NK-92 (cell line): ENCODE data around the gene RNF223.
A peak's percentile ranks its signal among the peaks of the same experiment; 100 is the strongest.

ENCODE experiments used
- DNase-seq: peaks from one replicate; lab custom pipeline; 2025; ENCODE audit not compliant: unreplicated experiment; lab: John Stamatoyannopoulos, UW

Gene RNF223

GRCh38 chr1:1047407-1047806 is 26.7 kb downstream of the RNF223 start:
- no peak for DNase-seq

- DNase-seq = no peak
Observed at GRCh38 chr1:1046767-1047166, 27.3 kb downstream of the RNF223 start.

DNA sequence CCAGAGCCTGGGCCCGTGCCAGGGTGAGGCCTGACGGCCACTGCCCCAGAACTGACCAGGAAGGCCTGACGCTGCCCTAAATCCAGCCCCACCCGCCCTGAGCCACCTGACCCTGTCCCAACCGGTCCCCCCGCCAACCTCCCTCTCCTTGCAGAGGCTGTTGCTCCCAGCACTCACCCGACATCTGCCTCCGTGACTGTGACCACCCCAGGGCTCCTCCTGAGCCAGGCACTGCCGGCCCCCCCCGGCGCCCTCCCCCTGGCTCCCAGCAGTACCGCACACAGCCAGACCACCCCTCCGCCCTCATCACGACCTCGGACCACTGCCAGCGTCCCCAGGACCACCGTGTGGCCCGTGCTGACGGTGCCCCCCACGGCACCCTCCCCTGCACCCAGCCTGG is 27.9 kb downstream of the RNF223 start:
- no peak for DNase-seq

DNA sequence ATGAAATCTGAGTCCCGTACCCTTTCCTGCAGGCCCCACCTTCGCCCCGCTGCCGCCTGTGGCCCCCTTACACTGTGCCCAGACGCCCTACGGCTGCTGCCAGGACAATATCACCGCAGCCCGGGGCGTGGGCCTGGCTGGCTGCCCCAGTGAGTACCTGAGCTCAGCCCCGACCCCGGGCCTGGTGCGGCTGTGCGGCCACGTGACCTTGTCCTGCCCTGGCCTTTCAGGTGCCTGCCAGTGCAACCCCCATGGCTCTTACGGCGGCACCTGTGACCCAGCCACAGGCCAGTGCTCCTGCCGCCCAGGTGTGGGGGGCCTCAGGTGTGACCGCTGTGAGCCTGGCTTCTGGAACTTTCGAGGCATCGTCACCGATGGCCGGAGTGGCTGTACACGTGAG is 29.0 kb downstream of the RNF223 start:
- DNase-seq = no peak

GRCh38 chr1:1044455-1045078 is 29.5 kb downstream of the RNF223 start:
- DNase-seq = no peak

GRCh38 chr1:1043921-1044320 is 30.2 kb downstream of the RNF223 start:
- DNase-seq = no peak

DNA sequence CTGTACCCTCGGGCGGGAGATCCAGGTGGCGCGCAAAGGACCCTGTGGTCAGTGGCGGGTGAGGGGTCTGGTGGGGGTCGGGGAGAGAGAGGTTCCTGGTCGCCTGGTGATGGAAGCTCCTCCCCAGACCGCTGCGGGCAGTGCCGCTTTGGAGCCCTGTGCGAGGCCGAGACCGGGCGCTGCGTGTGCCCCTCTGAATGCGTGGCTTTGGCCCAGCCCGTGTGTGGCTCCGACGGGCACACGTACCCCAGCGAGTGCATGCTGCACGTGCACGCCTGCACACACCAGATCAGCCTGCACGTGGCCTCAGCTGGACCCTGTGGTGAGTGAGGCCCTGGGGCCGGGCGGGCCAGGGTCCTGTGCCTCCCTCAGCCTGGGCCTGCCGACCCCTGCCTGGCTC is 30.7 kb downstream of the RNF223 start:
- DNase-seq = no peak

GRCh38 chr1:1042835-1043234 is 31.3 kb downstream of the RNF223 start:
- no peak for DNase-seq

- DNase-seq = no peak
Observed at GRCh38 chr1:1041873-1042272, 32.2 kb downstream of the RNF223 start.

DNA sequence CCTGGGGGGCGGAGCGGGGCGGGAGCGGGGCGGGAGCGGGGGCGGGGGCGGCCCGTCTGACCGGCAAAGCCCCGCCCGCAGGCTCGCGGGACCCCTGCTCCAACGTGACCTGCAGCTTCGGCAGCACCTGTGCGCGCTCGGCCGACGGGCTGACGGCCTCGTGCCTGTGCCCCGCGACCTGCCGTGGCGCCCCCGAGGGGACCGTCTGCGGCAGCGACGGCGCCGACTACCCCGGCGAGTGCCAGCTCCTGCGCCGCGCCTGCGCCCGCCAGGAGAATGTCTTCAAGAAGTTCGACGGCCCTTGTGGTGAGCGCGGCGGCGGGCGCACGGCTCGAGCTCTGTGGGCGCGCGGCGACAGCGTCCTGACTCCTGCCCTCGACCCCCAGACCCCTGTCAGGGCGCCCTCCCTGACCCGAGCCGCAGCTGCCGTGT is 33.0 kb downstream of the RNF223 start:
- no peak for DNase-seq

- peak; percentile 24 for DNase-seq
Observed at GRCh38 chr1:1040004-1040991, 33.8 kb downstream of the RNF223 start.

DNA sequence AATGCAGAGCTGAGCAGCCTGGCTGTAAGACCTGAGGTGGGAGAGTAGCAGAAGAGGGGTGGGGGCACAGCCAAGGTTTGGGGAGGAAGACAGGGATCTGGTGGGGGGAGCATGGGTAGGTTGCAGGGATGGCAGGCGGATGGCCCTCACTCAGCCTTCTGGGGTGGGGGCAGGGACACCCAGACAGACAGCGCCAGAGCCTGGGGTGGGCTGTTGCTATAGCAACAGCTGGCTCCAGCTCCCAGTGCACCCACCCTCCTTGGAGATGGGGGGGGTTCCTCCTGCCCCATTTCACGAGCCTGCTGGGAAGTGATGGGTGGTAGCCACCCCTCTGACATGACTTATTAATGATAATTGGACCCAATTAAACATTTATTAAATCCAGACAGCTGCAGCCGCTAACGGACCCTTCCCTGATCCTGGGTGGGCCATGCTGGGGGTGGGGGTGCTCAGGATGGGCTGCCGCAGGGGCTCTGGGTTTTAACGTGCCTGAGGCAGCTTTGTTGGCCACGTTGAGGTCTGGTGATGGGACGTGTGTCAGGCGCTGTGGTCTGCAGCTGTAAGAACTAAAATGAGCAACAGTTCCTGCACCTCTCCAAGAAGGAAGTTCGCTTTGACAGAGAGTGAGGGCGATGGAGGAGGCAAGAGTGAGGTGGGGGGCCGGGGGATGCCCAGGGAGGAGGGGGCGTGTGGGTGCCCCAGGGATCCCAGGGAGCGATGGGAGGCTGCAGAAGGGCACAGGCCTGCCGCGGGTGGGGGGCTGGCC is 34.8 kb downstream of the RNF223 start:
- no peak for DNase-seq

- no peak for DNase-seq
Observed at GRCh38 chr1:1038694-1039093, 35.4 kb downstream of the RNF223 start.

DNA sequence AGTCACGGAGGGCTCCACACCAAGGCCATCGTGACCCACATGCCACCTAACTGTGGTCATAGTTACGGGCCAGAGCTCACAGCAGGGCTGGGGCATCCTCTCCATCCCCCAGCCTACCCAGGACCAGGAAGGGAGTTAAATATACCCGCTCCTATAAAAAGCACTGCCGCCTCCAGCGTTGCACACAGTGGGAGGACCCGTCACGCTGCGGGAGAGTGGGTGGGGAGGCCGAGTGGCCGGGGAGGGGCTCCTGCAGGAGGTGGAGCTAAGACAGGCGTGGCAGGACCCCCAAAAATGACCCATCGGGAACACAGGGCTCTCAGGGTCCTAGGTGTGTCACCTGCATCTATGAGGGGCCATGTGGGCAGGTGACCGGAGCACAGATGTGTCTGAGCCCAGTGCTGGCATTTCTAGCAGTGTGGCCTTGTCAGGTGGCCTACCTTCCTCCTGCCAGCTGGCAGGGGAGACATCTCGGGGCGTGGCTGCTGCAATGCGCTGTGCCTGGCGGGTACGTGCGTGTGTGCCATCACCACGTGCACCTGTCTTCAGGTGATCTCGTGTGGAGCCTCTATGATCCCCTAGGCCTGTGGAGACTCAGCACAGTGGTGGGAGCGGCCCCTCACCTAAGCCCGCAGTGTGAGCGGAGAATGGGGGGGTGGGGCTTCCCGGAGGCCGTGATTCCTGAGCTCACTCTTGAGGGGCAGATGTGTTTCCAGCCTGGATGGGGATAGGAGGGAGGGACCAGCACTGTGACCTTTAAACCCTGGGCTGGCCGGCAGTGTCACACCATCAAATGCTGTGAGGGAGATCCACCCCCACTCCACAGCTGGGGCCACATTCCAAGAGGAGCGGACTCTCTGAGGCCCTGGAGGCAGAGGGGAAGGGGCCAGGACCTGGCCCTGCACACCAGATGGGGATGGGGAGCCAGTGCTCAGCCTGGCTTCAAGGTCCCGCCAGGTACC is 36.5 kb downstream of the RNF223 start:
- DNase-seq = no peak

DNA sequence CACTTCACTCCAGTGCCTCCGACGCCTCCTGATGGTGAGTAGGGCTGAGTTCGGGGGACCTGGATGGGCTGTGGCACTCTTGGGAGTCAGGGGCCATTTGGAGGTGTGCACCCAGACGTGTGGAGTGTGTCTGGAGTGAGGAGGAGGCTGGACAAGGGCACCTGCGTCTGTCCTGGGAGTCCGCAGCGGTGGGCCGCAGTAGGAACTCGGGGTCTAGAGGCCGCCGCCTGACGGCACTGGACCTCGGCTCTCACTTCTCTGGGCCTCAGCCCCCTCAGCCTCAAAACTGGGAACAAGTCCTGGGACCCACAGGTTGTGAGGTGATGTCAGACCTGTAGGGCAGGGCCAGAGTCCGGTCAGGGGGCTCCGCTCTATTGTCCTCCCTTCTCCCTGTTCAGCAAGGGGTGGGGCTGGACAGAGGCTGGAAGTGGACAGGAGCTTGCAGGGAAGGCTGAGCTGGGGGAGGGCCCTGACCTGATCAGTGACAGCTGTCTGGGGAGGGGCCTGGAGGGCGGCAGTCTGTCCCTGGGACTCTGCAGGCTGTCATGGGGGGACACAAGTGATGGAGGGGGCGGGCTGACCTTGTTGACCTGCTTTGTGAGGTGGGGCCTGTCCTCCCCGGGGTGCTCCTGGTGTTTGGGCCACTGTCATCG is 38.7 kb downstream of the RNF223 start:
- no peak for DNase-seq

DNA sequence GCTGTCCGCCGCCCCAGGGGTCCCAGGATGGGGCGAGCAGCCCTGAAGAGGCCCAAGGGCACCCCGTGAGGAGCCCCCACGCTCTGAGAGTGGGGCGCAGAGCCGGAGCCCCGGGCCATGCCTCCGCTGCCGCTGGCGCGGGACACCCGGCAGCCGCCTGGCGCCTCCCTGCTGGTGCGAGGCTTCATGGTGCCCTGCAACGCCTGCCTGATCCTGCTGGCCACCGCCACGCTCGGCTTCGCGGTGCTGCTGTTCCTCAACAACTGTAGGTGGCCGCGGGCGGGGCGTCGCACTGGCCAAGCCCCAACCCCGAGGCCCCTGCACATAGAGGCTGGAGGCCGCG is 39.7 kb downstream of the RNF223 start:
- DNase-seq = no peak

DNA sequence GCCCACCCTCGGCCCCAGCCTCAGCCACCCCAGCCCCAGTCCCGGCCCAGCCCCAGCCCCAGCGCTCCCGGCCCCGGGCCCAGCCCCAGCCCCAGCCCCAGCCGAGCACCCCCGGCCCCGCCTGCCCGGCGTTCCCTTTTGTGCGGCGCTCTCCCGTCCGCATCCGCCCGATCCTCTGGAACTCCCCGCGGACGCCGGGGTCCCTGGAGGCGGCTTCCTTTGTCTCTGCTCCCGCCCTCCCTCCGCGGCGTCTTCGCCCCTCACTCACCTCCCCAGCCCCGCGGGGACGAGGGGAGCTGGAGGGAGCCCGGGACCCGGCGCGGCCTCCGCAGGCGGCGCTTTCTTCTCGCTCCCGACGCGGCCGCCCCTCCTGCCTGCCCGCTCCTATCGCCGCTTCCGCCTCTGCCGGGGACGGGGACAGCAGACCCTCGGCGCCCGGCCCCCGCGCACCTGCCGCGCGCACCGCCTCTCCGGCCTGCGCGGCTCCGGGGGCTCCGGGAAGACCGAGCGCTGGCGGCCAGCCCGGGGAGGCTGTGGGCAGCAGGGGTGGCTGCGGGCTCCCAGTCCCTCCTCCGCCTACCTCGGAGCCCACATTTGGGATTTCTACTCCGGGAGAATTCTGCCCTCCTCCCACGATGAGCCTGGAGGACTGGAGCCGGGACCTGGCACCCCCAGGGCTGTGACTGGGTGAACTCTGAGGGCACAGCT is 40.2 kb downstream of the RNF223 start:
- no peak for DNase-seq

DNA sequence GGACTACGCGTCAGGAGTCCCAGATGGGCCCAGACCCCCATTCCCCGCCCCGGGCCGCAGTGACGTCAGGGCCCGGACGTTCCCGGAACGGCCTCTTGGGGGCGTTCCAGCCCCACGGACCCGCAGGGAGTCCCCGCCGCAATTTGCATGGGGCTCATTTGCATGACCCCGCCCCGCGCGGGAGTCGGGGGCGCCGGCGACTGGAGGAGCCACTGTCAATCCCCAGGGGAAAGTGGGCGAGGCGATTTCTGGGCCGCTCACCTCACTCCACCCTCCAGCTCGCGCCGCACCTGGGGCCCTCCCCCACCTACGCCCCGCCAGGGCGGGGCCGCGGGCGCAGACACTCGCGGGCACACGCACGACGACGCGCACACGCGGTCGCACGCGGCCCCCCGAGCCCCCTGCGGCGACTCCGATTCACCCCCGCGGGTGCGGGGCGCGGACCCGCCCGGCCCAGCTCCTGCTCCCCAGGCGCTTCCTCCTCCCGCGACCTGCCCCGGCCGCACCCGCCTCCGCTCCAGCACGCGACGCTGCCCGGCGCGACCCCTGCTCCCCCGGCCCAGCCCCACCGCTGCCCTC is 41.0 kb downstream of the RNF223 start:
- DNase-seq = no peak

- no peak for DNase-seq
Observed at GRCh38 chr1:1032424-1032823, 41.7 kb downstream of the RNF223 start.
